Keratinocyte (primary cell): ENCODE results near the gene EIF4E1B.

Experiments
- CTCF ChIP-seq, 3 experiments: IDR thresholded peaks in 1 of 3; conservative IDR thresholded peaks in 1 of 3; optimal IDR thresholded peaks in 1 of 3; 2 replicates in 2 of 3; 3 replicates in 1 of 3; pipeline versions ENCODE3 to v1.5.1; 2011; ENCODE audit warnings: low read length in 3 of 3, mild to moderate bottlenecking in 3 of 3, moderate library complexity in 2 of 3, control low read depth in 1 of 3, inconsistent platforms in 1 of 3; ENCODE audit not compliant: insufficient read depth in 2 of 3; ENCODE audit errors: extremely low read depth in 1 of 3
- EZH2 ChIP-seq: IDR thresholded peaks from one replicate; pipeline ENCODE4 v1.6.1; 2012; ENCODE audit warnings: inconsistent platforms, mild to moderate bottlenecking, low read length, moderate library complexity

- TF ChIP-seq CTCF (optimal IDR thresholded peaks at IDR 0.05 in 1 of 3, IDR thresholded peaks at IDR 0.05 in 1 of 3, conservative IDR thresholded peaks at IDR 0.05 in 1 of 3; ENCODE audit: extremely low read depth in 1 of 3, insufficient read depth in 2 of 3, low read length in 3 of 3) (no peak), EZH2 (no peak)
Observed at GRCh38 chr5:176608937-176609723, 21.3 kb upstream of the EIF4E1B start.
